PFSK-1 (cell line): ENCODE measurements around the gene IRF4.

ENCODE experiments used
- POLR2AphosphoS5 ChIP-seq: IDR thresholded peaks from 2 replicates; pipeline ENCODE4 v1.6.1; 2012; ENCODE audit warnings: low read depth, mild to moderate bottlenecking, control low read depth, low read length, moderate library complexity
- TAF1 ChIP-seq: IDR thresholded peaks from 2 replicates; pipeline ENCODE4 v1.6.1; 2012; ENCODE audit warnings: low read length, control low read depth, borderline replicate concordance; ENCODE audit not compliant: insufficient read depth
- TF ChIP-seq, protein P1 (sequence below), 2 experiments: IDR thresholded peaks; 2 replicates each; pipeline versions ENCODE4 v1.6.1 to v1.8.0; 2011 to 2012; ENCODE audit warnings: low read depth in 2 of 2, low read length in 2 of 2, control low read depth in 1 of 2, inconsistent platforms in 1 of 2, mild to moderate bottlenecking in 1 of 2, moderate library complexity in 1 of 2; ENCODE audit not compliant: insufficient read depth in 1 of 2

DNA sequence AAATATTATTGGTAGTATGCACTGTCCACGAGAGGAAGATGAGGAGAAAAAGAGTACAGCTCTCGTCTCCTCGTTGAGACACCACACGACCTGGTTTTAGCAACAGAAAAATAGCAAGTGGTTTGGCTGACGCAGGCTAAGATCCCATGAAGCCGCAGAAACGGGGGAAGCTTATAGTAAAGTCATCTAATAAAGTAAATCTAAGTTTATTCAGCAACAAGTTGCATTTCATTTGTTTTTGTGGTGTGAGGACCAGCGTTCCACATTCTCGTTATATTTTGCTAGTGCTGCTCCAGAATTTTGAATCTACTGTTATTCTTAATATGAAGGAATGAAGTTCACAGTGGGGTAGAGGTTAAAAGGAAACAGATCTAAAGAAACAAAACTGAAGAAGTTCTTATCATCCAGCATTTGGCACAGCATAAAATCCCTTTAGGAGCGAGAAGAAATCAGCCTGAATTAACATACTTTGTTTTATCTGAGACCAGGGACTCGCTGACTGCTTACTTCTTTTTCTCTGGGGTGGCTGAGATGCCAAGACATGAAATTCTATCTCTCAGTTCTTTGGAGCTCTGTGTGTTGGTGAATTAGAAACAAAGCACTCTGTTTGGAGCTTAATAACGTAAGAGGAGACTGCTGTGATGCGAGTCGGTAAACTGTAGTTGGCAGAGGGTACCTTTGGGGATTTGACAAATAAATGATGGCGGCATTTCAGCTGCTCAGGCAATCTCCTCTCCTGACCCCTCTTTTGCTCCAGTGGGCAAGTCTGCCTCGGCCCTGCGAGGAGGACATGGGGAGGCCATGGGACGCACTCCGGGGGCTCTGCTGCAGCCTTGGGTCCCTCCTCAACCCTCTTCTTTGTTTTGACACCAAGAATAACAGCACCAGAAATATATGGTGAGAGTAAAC lies 24.9 kb upstream of the IRF4 start:
- TF ChIP-seq POLR2AphosphoS5 (no peak), TAF1 (no peak)
- TF ChIP-seq, protein P1, sequence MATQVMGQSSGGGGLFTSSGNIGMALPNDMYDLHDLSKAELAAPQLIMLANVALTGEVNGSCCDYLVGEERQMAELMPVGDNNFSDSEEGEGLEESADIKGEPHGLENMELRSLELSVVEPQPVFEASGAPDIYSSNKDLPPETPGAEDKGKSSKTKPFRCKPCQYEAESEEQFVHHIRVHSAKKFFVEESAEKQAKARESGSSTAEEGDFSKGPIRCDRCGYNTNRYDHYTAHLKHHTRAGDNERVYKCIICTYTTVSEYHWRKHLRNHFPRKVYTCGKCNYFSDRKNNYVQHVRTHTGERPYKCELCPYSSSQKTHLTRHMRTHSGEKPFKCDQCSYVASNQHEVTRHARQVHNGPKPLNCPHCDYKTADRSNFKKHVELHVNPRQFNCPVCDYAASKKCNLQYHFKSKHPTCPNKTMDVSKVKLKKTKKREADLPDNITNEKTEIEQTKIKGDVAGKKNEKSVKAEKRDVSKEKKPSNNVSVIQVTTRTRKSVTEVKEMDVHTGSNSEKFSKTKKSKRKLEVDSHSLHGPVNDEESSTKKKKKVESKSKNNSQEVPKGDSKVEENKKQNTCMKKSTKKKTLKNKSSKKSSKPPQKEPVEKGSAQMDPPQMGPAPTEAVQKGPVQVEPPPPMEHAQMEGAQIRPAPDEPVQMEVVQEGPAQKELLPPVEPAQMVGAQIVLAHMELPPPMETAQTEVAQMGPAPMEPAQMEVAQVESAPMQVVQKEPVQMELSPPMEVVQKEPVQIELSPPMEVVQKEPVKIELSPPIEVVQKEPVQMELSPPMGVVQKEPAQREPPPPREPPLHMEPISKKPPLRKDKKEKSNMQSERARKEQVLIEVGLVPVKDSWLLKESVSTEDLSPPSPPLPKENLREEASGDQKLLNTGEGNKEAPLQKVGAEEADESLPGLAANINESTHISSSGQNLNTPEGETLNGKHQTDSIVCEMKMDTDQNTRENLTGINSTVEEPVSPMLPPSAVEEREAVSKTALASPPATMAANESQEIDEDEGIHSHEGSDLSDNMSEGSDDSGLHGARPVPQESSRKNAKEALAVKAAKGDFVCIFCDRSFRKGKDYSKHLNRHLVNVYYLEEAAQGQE (IDR thresholded peaks at IDR 0.05; ENCODE audit: insufficient read depth in 1 of 2, low read depth in 2 of 2, low read length in 2 of 2), result no peak
